HL-60 (cell line): ENCODE measurements around the gene CR1.

Source experiments
- CTCF ChIP-seq: IDR thresholded peaks from one replicate; pipeline ENCODE4 v1.5.1; 2011; ENCODE audit warnings: low read length, control low read depth, inconsistent platforms; ENCODE audit not compliant: insufficient read depth
- GABPA ChIP-seq: IDR thresholded peaks from 2 replicates; pipeline ENCODE4 v1.6.1; 2012; ENCODE audit warnings: low read depth
- POLR2AphosphoS5 ChIP-seq: IDR thresholded peaks from 2 replicates; pipeline ENCODE4 v1.6.1; 2012; ENCODE audit warnings: low read depth
- REST ChIP-seq: IDR thresholded peaks from 2 replicates; pipeline ENCODE4 v1.6.1; 2012; ENCODE audit warnings: low read depth; ENCODE audit not compliant: insufficient replicate concordance
- SPI1 ChIP-seq: IDR thresholded peaks from 2 replicates; pipeline ENCODE4 v1.6.1; 2012; ENCODE audit warnings: low read depth, mild to moderate bottlenecking, borderline replicate concordance

DNA sequence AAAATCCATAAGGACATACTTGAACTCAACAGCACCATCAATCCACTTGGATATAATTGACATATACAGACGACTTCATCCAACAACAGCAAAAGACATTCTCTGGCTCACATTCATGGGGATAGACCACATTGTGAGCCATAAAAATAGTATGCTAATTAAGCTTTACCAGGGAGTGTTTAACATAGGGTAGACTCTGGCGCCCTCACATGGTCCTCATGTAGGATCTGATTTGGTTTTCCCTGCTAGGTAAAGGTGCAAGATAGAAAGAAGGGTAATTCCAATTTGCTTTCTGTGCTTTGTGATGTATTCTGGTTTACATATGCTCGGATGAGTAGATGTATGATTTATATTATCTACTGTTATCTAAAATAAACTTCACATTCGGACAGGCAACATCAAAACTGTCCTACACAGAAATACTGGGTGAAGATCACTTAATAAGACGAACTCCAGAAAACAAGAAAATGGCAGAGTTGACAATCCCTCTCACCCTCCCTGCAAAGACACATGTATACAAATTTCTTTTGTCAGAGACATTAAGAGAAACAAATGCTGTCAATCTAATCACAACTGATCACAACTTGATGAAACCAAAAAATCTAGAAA, 176.7 kb downstream of the CR1 start:
- TF ChIP-seq CTCF (no peak), POLR2AphosphoS5 (no peak), SPI1 (no peak), REST (no peak), GABPA (no peak)
